GM21381 (cell line): ENCODE data around the gene OR8U1.
"Not testable (repeated sequence)": the region's sequence is repeated elsewhere in the genome, so short reads cannot be mapped to it uniquely, and the experiment has no call there.

Experiments
- ATAC-seq: cut with Tn5 transposase; IDR thresholded peaks from one replicate; pipeline ENCODE4 v1.9.1; 2021; ENCODE audit warnings: mild to moderate bottlenecking, moderate library complexity; ENCODE audit not compliant: unreplicated experiment

OR8U1 gene

DNA sequence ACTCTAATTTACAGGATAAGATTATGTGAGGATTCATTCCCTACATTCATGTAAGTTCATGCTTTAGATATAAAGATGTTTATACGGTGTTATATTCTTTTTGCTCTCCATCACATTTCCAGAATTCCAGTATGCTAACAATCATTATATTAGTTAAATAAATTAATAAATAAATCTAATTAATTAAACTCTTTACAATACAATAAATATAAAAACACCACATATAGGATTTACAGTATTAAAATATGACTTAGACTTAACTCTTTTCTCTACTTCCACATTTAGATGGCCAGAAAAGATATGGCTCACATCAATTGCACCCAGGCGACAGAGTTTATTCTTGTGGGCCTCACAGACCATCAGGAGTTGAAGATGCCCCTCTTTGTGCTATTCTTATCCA, at the start of gene OR8U1:
Gene OR8U1, plus strand, starts transcription at position 301 of the 400 bp plus-strand sequence. Its CDS starts 0 bp downstream, at position 301.
- ATAC-seq = no peak

DNA sequence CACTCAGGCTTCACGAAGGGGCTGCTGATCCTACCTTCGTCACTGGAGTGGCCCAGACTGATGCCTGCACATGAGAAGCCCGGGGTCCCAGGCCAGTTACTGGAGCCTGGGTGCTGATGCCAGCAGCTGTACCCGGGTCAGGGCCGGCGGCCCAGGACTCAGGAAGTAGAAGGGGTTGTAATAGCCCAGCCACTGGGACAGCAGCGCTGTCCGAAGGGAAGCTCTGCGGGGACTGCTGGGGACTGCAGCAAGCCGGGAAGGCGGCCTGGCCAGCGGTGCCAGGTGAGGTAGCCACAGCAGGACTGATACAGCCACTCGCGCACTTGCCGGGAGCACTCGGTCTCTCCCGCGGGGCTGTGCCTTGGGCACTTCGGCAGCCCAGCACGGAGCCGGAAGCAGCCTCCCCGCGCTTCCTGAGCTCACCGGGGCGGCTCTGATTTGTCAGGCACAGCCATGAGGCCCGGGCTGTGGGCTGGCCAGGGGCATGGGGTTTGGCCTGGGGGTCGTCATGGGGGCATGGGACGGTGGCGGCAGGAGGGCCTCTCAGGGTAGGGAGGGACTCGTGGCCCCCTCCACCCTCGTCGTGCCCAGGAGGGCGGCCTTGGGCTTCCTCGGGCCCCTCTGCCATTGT, 43.4 kb upstream of the OR8U1 start:
- no peak for ATAC-seq

- ATAC-seq = no peak
These were observed 42.3 kb upstream of the OR8U1 start for GRCh38 chr11:56333156-56333555.

DNA sequence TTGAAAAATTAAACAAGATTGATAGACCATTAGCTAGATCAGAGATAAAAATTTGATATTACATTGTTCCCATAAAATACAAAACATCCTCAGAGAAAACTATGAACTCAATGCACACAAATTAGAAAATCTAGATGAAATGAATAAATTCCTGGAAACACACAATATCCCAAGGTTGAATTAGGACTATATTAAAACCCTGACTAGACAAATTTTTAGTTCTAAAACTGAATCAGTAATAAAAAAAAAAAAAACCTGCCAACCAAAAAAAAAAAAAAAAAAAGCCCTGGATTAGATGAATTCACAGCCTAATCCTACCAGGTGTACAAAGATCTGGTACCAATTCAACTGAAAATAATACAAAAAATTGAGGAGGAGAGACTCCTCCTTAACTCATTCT, 35.1 kb upstream of the OR8U1 start:
- no peak for ATAC-seq

DNA sequence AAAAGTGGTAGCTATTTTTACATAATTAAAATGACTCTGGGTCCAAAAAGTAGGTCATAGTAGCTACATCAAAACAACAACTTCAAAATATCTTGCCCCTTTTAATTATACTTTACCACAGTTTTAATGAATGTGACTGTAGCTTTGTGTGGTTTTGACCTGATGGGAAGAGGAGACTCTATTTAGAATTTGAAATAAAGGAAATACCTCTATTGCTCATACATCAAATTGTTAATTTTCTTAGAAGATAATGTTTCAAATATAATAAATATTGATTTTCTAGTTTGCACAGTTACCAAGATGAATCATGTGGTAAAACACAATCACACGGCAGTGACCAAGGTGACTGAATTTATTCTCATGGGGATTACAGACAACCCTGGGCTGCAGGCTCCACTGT, 29.7 kb upstream of the OR8U1 start, which contains the start of gene OR8K1:
Gene OR8K1, plus strand, starts transcription at position 301 of the 400 bp plus-strand sequence. Its CDS starts 0 bp downstream, at position 301.
- no peak for ATAC-seq

DNA sequence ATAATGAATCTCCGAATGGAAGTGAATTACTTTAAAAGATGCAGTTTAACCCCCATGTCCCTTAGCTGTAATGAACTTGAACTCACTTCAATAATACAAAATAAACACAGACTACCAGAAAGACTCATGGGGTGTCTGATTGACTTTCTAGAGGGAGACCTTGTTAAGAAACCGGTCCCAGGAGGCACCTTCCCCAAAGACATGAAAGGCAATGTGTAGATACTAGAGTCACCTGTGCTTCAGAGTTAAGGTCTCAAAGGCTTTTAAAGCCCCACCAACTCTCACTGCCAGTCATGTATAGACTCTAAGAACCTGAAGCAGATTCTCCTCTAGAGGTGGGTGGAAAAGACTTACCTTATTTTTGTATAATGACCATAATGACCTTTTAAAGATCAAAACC, 21.4 kb upstream of the OR8U1 start, which contains the start of gene OR8J1:
Gene OR8J1, plus strand, starts transcription at position 301 of the 400 bp plus-strand sequence. CDS start 5,956 bp downstream, outside the sequence.
- no peak for ATAC-seq

GRCh38 chr11:56380120-56380519, 4.7 kb downstream of the OR8U1 start:
- ATAC-seq = no peak

- no peak for ATAC-seq
These were observed 19.0 kb downstream of the OR8U1 start for GRCh38 chr11:56394381-56394780.

DNA sequence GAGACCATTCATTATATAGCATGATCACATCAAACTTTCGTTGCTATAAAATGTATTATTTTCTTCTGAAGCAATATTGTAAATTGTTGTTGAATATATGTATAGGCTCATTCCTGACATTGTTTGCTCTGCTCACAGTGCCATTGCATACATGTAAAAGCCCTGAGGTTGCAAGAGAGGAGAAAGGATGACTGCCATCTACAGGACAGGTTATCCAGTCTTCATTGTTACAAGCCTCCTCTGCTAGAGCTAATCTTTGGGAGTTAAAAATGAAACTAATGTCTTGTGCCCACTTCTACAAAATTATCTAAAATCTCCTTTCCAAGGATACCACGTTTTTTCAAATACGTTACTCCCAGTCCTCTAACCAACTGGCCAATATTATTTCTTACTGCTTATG, 20.6 kb downstream of the OR8U1 start:
- no peak for ATAC-seq

DNA sequence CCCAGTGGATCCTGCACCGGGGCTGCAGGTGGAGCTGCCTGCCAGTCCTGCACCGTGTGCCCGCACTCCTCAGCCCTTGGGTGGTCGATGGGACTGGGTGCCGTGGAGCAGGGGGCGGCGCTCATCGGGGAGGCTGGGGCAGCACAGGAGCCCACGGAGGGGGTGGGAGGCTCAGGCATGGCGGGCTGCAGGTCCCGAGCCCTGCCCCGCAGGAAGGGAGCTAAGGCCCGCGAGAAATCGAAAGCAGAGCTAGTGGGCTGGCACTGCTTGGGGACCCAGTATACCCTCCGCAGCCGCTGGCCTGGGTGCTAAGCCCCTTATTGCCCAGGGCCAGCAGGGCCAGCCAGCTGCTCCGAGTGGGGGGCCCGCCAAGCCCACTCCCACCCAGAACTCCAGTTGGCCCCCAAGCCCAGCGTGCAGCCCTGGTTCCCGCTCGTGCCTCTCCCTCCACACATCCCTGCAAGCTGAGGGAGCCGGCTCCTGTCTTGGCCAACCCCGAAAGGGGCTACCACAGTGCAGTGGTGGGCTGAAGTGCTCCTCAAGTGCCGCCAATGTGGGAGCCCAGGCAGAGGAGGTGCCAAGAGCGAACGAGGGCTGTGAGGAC, 26.5 kb downstream of the OR8U1 start:
- not testable (repeated sequence) for ATAC-seq

DNA sequence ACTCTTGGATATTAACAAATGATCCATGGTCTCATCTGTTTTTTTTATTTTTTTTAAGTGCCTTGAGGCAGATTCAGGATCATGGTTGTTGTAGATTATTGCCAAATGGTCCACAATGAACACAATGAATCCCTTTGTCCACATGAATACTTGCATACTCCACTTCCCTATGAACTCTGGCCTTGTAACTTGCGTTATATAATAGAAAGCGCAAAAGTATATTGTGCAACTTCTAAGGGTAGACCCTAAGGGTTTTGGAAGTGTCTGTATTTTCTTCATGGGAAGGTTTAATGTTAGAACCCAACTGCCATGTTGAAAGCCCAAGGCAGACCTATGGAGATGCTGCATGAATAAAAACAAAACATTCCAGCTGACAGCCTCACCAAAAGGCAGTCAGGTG, 29.0 kb downstream of the OR8U1 start:
- ATAC-seq = no peak

- ATAC-seq = no peak
These were observed 35.4 kb downstream of the OR8U1 start for GRCh38 chr11:56410801-56411200.

- no peak for ATAC-seq
These were observed 37.0 kb downstream of the OR8U1 start, which contains the start of gene OR5AL1 for GRCh38 chr11:56412396-56412795. OR5AL1 (plus strand) TSS chr11:56412696.
